Stimulated activated CD4-positive, alpha-beta T cell treated with anti-CD3 and anti-CD28 coated beads, Interleukin-15, amount 100 ng/mL, for 48 hours (primary cell): ENCODE data around the gene ENTHD1.
"Not testable (repeated sequence)": the region's sequence is repeated elsewhere in the genome, so short reads cannot be mapped to it uniquely, and the experiment has no call there.

Experiments
- DNase-seq, 2 donors: peaks; one replicate each; pipeline ENCODE4 v3.0.0-alpha.2; 2020; ENCODE audit warnings: low read depth in 2 of 2

Gene ENTHD1

DNA sequence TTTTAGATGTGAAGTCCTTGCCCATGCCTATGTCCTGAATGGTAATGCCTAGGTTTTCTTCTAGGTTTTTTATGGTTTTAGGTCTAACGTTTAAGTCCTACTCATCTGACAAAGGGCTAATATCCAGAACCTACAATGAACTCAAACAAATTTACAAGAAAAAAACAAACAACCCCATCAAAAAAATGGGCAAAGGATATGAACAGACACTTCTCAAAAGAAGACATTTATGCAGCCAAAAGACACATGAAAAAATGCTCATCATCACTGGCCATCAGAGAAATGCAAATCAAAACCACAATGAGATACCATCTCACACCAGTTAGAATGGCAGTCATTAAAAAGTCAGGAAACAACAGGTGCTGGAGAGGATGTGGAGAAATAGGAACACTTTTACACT lies 47.0 kb downstream of the ENTHD1 start:
- not testable (repeated sequence) for DNase-seq

DNA sequence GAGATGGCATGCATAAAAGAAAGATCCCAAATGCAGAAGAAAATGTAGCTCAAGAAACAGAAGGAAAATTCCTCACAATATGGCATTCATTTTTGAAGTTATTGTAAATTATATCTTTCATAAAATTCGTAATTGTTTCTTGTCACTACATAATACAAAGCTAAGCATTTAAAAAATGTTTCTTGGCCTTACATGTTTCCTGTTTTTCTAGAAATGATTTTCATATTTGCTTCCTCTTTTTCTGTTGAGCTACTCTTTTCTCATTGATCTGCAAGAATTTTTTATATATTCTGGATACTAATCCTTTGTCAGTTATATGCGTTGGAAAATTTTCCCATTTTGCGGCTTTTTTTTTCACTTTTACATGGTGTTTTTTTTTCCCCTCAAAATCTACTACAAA lies 48.0 kb downstream of the ENTHD1 start:
- no peak for DNase-seq

DNA sequence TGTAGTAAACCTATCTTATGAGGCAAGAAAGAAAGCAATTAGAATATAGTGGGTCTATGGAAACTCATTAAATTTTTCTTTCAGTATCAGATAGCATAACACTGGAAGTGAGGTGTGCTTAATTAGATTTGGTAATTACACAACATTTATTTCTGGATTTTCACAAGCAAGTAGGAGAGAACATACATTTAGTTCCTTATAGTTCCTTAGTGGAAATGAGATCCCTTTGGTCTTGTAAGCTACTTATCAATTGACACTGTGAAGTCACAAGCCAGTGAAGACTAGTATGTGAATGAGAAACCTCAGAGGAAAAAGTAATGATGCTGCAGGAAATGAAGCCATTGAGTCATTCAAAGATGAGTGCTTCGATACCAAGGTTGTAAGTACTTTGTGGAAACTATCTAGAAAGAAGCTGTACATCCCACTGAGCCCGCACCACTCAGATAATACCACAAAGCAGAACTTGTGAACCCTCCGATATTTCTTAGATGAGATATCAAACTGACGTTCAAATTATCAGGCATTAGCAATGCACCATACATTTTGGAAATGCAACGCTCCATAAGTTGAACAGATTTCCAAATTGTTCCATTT lies 53.5 kb downstream of the ENTHD1 start:
- DNase-seq, result peak; percentile 16 to 25

DNA sequence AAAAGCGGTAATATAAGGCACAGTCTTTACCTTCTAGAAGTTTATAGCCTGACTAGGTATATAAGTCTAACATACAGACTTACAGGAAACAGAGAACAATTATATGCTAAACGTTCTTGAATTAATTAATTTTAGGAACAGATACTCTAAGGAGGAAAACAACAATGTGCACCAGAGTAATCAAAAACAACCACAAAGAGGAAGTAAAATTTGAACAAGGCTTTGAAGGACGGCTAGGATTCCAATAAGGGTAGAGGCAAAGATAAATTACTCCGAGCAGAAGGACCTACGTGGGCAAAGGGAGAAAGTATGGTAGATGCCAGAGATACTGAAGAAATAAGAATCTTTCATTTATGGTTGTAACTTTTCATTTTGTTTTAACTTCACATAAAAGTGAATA lies 54.4 kb downstream of the ENTHD1 start:
- no peak for DNase-seq

DNA sequence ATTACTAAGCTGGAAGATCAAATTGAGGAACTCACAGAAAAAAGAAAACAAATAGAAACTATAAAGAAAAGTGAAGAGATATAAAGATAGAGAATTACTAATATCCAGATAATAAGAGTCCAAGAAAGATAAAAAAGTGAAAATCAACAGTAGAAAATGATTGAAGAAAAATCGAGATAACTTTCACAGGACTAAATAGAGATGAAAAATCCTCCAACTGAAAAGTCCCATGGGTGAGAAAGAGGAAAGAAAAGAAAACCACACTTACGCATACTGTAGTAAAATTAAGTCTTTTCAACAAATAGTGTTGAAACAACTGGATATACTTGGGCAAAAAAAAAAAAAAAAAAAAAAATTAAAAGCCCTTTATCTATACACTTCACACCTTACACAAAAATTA lies 60.0 kb downstream of the ENTHD1 start:
- DNase-seq, result no peak

DNA sequence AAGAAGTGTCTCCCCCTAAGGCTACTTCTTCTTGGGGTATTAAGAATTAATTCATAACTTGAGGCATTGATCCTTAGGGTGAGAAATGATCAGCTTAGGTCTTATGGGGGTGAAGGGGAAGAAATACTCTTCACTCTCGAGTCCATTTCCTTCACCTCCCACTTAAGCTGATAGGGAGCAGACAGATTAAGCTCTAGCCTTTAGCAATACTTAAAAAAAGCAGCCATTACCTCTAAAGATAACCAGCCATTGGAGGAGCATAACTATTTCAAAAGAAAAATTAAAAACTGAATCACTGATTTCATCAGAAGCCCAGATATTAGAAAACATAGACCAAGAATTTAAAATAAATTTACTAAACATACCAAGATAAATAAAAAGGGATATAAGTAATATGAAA lies 60.5 kb downstream of the ENTHD1 start:
- no peak for DNase-seq

DNA sequence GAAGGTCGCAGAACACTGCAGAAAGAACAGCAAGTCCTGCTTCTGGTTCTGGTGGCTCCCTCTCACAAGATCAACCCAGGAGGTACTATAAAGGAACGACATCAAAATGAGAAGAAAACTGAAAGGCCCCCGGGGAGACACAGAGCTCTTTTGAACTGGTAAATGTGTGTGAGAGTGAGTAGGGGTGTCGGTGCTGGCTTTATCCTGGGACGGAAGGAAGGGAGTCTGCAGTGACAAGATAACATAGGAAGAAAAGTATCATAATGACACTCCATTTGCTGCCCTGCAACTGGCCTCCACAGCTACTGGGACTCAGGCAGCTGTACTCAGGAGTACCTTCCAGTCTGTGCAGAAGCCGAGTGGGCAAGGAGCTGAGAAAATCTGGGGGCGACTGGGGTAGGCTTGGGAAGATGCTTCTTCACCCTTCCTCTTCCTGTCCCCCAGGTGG lies 60.9 kb downstream of the ENTHD1 start:
- no peak for DNase-seq

DNA sequence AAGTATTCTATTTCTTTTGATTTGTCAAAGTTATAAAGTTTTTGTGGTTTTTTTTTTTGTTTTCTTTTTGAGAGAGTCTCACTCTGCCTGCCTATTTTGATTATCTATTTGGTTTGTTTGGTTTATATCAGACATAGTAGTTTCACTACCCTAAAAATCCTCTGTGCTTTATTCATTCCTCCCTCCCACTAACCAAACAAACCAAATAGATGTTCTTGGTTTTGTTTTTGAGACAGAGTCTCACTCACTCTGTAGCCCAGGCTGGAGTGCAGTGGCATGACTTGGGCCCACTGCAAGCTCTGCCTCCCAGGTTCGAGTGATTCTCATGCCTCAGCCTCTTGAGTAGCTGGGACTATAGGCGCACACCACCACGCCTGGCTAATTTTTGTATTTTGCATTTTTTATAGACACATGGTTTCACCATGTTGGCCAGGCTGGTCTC lies 67.9 kb downstream of the ENTHD1 start:
- no peak for DNase-seq

DNA sequence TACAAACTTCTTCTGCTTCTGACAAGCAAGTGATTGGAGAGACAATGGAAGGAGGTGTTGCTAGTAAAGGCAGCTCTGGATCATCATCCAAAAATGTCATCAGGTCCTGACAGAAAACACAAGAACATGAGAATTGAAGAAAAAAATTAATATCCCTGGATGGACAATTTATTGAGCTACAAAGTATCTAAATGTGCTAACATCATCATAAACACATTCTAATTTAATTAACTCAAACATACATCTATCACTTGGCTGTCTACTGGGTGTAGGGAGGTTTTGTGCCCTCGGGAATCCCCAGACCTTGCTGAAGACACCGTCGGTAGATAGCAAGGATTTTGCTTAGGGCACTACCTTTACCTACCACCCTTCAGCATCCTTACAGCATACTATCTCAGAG lies 72.6 kb downstream of the ENTHD1 start:
- no peak for DNase-seq

DNA sequence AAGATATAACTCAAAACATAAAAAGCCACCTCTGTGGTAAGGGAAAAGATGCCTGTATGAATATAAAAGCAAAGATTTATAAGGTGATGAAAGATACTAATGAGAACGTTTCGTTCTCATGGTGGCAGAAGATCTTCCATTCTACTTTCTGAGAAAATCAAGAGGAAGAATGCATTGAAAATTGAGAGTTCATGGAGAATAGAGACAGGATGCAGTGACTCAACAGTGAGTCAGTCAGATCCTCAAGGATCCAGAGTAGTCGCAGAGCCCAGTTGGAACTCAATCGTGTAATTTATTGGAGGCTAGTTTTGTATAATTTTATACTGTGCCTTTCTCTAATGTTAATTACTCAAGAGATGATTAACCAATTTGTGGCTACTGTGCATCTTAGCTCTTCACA lies 73.3 kb downstream of the ENTHD1 start:
- no peak for DNase-seq

DNA sequence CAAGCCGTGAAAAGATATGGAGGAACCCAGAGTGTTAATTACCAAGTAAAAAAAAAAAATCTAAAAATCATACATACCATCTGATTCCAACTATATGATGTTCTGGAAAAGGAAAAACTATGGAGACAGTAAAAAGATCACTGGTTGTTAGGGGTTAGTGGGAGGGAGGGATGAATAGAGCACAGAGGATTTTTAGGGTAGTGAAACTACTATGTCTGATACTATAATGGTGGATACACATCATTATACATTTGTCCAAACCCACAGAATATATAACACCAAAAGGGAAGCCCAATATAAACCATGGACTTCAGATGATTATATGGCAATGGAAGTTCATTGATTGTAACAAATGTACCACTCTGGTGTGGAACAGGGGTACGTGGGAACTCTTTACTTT lies 74.1 kb downstream of the ENTHD1 start:
- DNase-seq, result no peak

DNA sequence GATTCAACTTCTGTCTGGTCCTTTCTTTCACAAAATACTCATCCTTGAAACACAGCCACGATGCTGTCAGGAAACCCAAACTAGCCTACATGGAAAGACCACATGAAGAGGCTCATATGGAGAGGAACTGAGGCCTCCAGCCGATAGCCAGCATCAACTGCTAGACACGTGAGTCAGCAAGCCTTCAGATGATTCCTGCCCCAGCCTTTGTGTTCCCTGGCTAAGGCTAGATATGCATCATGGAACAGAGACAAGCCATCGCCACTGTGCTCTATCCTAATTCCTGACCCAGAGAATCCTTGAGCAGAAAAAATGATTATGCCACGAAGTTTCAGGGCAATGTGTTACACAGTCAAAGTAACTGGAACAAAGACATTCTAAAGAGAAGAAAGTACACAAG lies 75.5 kb downstream of the ENTHD1 start:
- DNase-seq, result no peak

DNA sequence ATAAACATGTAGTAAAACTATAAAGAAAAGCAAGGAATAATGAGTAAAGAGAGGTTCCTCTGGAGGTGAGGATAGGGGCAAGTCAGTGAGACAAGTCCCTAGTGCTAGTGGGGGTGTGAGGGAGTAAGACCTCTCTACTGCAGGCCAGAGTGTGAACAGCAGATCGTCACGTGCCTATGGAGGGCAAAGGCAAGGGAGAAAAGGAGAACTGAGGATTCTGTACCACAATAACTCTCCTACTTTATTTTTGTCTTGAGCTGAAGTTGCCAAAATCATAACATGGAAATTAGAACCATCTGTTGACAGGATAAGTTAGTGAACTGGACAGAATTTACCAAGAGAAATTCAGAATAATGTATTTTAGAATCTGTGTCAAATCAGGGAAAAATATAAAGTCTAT lies 77.6 kb downstream of the ENTHD1 start:
- DNase-seq, result no peak

DNA sequence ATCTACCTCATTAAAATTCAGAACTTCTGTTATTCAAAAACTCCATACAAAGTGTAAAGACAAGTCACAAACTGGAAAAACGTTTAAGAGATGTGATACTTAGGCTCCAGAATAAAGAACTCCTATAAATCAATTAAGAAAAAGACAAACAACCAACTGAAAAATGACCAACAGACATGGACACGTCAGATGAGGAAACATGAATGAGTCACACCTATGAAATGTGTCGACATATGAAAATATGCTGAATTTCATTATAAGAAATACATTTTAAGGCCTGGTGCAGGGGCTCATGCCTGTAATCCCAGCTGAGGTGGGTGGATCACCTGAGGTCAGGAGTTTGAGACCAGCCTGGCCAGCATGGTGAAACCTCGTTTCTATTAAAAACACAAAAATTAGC lies 78.7 kb downstream of the ENTHD1 start:
- no peak for DNase-seq

DNA sequence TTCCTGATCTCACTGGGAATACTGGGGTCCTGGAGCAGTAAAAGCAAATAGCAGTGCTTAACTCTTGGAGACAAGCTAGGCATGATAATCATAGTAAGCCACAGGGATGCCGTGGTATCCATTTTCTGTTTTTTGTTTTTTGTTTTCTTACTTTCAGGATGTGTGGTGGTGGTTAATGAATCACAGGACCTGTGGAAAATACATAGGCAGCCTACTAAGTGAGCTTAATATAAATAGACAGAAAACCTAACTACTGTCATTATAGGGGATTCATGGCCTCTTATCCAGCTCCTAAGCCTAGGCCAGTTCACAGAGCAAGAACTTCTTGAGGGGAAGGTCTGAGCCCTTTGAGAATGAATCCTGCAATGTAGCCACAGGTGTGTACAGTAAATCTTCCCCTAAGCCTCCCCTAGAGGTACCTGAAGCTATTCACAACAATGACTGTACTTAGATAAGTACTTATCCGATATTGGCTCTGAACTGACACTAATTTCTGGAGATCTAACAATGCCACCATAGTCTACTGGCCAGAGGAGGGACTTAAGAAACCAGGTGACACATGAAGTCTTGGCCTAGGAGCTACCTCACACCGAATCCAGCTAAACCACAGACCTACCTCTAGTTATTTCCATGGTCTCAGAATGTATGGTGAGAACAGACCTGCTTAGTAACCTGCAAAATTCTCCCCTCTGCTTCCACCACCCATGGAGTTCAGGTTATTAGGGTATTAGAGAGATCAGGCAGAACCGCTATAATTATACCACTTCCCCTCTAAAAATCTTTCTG lies 83.6 kb downstream of the ENTHD1 start:
- DNase-seq, result no peak

DNA sequence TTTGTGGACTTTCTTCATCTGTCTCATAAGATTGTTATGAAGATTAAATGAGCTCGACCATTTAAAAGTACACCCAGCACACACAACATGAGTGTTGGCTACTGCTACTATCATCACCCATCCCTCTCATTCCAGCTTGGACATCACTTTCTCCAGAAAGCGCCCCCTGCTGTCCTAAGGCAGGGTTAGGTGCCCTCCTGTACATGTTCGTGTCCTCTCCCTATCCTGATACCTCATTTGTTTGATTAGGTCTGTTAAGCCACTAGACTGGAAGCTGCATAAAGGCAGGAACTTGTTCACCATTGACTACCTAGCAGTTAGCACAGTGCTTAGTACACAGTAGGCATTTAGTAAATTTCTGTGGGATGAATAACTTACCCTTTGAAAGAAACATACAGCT lies 85.5 kb downstream of the ENTHD1 start:
- DNase-seq, result peak in 1 of 2 donors; percentile 20

DNA sequence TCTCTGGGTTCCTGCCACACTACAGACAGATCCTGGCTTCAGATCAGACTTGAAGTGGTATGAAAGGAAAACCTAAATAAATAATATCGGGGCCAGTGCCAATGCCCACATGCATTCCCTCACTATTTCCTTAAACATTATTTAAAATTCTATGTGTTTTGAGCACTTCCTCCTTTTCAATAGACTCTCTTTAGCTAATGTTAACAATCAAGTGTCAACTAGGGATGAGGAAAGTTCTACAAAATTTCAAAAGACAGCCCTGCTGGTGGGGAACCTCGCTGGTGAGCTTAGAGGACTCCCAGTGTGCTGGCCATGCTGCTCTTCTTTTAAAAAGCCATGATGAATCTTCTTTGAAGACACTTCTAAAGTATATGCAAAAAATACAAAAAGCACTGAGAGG lies 87.5 kb downstream of the ENTHD1 start:
- DNase-seq, result no peak

DNA sequence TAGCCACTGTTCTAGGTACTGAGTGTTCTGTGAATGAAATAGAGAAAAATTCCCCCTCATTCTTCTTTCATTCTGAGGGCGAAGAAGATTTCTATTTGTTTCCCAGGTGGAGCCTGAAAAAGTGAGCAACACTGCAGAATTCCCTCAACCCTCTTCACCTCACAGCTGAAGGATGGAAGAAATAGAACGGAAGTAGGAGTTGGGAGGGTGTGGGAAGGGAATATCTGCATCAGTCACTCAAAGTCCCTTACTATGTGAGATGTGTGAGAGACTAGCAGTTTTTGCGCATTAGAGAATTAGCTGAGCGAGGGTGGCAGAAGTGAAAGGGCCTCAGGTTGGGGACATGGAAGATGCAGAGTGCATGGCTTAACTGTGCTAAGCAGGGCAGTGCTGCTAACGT lies 88.4 kb downstream of the ENTHD1 start:
- DNase-seq, result no peak

DNA sequence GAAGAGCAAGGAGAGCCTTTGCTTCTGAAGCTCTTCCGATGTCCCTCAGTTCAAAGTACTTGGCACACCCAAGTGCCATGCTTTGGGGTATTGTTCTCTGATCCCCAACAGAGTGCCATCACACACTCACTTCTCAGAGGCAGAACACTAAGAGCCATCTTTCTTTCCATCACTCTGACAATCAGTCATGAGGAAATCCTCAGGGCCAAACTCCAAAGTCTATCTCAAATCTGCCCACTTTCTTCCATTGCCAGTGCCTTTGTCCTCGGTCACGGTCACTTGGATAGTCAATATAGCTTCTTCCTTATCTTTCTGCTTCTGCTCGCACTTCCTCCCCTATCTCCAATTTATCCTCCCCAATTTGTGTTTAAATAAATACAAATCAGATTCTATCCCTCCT lies 90.9 kb downstream of the ENTHD1 start:
- no peak for DNase-seq

DNA sequence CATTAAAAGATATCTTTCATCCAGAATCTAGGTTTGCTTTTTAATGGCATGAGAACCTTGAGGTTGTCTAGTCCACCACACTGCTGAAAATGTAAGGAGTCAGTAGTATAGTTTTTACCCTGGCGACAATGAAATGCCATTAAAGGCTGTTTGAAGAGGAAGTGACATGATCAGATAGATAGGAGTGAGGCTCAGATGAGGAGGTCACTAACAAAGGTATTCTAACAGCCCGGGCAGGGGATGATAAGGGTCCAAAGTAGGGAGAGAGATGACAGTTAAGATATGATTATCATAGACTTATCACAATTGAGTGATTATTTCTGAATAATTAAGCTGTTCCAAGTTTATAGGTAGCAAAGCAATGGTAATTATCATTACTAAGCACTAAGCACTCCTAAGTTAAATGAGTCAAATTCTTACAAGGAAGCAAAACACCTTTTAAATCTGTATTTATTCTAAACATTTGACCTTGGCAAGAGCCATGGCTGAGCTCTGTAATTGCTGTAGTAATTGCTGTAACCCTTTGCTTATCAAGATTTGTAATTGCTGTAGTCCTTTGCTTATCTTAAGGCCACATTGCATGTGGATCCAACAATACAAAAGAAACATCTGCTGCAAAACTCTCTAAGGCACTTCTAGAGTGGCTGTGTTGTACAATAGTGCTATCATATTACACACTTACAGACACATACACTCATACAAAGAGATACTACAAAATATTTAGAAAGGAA lies 92.6 kb downstream of the ENTHD1 start:
- no peak for DNase-seq

DNA sequence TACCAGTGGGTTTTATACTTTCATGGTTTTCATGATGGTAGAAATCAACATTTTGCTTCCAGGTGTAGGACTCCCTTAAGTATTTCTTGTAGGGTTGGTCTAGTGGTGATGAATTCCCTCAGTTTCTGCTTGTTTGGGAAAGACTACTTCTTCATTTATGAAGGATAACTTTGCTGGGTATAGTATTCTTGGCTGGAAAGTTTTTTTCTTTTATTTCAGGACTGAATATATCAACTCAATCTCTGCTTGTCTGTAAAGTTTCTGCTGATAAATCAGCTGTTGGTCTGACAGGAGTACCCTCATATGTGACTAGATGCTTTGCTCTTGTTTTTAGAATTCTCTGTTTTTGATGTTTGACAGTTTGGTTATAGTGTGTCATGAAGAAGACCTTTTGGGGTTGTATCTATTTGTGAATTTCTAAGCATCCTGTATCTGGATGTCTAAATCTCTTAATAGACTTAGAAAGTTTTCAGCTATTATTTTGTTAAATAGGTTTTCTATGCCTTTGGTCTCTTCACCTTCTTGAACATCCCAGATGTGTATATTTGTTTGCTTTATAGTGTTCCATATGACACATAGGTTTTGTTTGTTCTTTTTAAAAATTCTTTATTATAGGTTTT lies 95.9 kb downstream of the ENTHD1 start:
- DNase-seq, result no peak

DNA sequence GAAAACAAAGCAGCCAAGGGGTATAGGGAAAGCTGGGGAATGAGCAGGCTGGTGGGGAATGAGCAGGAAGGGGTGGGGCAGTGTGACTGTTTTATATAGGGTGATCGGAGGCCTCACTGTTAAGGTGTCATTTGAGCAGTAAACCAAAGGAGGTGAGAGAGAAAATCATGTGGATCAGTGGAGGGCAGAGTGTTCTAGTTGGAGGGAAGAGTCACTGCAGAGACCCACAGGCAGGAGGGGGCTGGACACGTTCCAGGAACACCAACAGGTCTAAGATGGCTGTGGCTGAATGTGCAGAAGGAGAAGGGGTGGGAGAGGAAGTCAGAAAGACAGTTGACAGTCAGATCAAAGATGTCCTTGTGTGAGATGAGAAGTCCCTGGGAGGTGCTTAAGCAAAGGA lies 103.8 kb downstream of the ENTHD1 start:
- DNase-seq, result no peak

DNA sequence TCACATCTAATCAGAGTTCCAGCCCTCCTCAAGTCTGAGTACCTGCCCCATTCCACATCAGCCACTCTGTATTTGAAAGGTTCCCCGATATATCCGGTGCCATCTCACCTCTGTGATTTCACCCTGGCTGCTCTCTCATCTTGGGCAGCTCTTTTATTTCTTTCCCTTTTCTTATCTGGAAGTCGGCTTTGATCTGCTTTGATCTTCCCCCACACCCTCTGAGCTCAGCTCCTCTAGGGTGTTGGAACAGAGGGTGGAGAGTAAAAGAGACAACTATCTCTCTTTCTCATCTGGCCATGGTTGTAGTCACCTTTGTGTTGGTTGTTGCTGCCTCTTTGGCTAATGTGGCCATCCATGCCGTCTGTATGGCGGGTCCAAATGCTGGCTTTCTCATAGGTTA lies 108.3 kb downstream of the ENTHD1 start:
- no peak for DNase-seq
